Stimulated activated CD8-positive, alpha-beta memory T cell treated with anti-CD3 and anti-CD28 coated beads, Interleukin-12 subunit alpha, Interleukin-12 subunit beta, amount 100 ng/mL, for 24 hours (primary cell): Measurements from ENCODE around the gene MAD1L1.

ENCODE experiments used
- DNase-seq: peaks from one replicate; pipeline ENCODE4 v3.0.0-alpha.2; 2020; ENCODE audit errors: extremely low read depth

Gene MAD1L1

DNA sequence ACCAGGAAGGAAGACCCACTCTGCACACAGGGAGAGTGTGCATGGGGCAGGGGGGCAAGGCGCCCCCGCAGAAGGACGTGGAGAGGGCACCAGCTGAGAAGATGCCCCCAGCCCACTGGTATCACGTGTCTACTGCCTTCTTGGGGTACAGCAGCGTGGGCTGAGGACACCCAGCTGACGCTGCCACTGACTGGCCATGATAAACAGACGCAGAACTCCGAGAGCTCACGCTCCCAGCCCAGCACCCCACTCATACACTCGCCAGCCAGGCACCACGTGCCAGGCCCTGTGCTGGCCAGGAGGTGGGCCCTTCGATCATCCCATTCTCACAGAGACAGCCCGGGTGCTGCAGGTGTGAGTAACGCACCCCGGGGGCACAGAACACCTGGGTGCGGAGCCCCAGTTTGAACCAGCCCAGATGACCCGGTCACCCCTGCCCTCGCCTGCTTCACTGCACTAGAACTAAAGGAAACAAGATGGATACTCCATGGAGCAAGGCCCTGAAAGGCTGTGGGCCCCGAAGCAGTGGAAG is 199.8 kb downstream of the MAD1L1 start:
- DNase-seq: no peak

DNA sequence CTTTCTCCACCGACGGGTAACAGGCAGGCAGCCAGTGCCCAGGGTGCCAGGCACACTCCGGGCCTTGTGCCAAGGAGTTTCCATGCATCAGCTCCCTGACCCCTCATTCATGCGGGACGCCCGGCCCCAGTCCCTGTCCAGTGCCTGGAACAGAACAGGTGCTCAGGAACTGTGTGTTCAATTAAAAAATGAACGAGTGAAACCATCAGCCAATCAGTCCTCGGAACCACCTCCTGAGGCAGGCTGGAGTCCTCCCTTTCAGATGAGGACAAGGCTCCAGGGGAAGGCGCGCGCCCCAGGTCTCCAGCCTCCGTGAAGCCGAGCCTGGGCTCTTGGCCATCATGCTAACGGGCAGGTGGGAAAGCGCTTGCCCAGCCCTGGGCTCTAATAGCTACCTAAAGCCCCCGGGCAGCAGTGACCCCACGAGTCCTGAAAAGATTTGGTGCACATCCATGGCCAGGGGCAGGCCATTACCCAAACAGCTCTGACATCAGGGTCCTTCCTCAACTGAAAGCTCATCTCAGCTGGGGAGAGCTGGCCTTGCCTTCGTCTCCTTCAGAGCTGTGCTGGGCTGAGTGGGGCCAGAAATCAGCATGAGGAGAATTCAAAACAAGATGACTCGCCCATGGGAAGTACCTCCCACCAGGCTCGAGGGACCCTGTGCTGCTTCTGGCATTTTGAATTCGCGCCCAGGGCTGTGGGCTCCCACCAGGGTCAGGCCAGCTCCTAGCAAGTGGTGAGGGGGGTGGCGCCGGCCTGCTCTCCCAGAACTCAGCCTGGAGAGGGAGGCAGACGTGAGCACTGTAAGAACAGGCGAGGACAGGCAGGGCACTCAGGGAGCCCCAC is 200.5 kb downstream of the MAD1L1 start:
- DNase-seq: no peak

DNA sequence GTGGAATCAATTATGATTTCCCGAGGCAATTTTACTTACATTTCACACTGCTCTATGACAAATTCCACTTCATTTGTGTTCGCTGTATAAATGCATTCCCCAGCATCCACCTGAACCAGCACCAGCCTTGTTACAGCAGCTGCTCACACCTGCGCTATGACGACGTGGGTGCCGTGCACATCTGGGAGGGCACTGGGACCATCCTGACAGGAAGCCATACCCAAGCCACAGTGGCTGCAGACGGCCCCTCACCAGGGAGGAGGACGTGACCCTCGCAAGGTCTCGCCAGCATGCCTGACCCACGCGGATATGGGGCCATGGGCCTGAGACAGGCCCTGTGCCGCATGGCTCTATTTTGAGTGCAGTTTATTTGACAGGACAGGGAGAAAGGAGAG is 201.3 kb downstream of the MAD1L1 start:
- no peak for DNase-seq

- no peak for DNase-seq
Measured at GRCh38 chr7:2030475-2031450, 202.0 kb downstream of the MAD1L1 start.

GRCh38 chr7:2029936-2030335 is 202.8 kb downstream of the MAD1L1 start:
- DNase-seq: no peak

GRCh38 chr7:2029211-2029905 is 203.4 kb downstream of the MAD1L1 start:
- DNase-seq: no peak

DNA sequence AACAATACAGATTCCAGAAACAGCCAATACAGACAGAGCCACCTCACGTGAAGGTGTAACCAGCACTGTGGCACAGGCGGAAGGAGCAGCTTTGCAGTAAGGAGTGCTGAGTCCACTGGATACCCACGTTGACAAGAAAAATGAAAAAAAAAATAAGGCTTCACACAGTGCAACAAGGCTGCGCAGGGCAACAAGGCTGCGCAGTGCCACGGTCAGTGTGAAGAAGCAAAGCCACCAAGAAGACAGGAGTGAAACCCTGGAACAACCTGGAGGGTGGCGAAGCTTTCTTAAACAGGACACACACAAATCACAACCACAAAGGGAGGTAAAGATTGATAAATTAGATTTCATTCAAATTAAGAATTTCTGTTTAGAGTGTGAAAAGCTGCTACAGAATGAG is 204.0 kb downstream of the MAD1L1 start:
- DNase-seq: no peak

GRCh38 chr7:2025188-2025587 is 207.6 kb downstream of the MAD1L1 start:
- no peak for DNase-seq

- no peak for DNase-seq
Measured at GRCh38 chr7:2024567-2024918, 208.2 kb downstream of the MAD1L1 start.

DNA sequence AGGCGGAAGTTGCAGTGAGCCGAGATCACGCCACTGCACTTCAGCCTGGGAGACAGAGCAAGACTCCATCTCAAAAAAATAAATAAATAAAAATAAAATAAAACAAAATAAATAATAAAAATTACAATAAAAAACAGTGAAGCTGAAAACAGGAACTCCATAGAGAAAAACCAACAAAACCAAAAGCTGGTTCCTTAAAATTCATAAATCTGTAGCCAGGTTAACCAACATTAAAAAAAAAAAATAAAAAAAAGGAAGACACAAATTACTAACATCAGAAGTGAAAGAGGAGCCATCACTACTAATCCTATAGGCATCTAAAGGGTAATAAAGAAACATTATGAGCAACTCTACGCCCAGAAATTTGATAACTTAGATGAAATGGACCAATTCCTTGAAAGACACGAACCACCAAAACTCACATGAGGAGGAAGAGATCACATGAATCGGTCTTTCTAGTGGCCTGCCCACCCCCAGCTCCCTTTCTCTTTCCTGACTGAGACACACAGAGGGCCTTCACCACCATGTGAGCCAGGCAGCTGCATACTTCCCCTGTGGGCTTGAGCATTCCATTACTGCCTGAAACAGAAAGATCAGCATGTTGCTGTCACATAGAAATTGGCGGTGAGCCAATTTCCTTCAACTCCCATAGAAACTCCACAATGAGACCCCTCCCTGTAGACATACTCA is 208.7 kb downstream of the MAD1L1 start:
- DNase-seq: no peak

- no peak for DNase-seq
Measured at GRCh38 chr7:2022737-2023250, 210.0 kb downstream of the MAD1L1 start.

DNA sequence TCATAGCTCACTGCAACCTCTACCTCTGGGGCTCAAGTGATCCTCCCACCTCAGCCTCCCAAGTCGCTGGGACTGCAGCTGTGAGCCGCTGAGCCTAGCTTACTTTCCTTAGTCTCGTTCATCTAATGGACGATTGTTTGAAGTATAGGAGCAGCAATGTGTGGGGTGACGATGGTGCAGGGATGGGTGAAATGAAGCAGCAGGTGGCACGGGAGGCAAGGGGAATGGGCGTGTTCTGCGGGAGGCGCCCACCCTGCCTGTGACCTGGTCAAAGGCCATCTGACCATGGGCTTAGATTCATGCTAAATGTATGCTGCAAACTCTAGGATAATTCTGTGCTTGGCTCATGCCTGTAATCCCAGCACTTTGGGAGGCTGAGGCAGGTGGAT is 210.7 kb downstream of the MAD1L1 start:
- DNase-seq: no peak

GRCh38 chr7:2019711-2020511 is 212.8 kb downstream of the MAD1L1 start:
- DNase-seq: no peak

GRCh38 chr7:2019461-2019710 is 213.4 kb downstream of the MAD1L1 start:
- no peak for DNase-seq

GRCh38 chr7:2018569-2019460 is 213.9 kb downstream of the MAD1L1 start:
- DNase-seq: no peak

DNA sequence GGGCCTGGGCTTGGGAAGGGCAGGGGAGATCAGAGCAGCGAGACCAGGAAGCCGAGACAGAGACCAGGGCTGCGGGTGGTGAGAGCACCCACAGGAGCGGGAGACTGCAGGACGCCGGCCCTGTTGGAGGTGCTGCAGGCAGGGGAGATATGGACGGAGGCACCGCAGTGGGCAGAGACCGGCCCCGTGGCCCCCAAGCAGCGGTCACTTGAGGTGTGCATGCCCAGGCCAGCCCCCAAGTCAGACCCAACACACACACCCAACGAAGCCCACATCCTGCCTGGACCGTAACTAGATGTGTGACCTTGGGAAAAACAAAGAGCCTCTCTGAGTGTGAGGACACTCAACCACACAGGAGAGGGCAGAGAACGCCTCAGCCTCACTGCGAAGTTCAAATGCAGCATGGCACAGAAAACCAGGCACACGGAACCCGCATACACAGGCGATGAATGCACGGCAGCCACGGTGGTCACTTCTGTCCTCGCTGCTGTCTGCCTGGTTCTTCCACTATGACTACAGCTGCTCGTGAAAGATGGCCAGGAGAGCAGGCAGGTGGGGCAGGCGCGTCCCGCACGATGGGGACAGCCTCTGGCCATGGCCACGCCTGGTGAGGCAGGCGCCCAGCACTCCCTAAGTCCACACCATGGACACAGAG is 214.7 kb downstream of the MAD1L1 start:
- no peak for DNase-seq

GRCh38 chr7:2017481-2017891 is 215.3 kb downstream of the MAD1L1 start:
- no peak for DNase-seq

DNA sequence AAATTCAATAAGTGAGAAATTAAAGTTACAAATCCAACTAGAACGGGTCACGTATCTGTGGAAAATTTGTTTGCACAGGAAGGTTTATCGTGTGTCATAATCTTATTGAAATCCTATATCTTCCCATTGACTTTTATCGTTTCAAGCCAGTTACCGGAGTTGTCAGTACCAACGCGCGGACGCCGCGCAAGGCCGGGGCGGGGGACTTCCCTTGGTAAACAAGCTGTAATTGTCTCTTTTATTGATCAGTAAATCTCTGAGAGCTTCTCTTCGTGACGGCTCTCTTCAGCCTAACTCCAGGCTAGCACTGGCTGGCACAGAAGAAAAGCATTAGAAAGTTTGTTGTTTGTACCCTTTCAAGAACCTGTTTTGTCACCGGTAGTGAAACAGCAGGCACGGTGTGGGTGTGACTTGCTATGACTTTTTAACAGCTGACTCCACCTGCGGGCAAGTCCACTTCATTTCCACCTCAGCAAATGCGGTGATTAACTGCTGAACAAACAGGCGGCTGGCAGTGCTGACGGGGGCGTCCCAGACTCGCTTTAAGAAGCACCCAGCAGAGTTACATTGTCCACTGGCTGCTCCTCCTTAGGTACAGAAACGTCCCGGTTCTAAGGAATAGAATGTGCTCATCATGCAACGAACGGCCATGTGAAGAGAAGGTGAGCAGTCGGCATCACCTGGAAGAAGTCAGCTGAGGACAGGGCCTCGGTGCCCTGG is 215.8 kb downstream of the MAD1L1 start:
- no peak for DNase-seq
